GM12878 (cell line): Measurements from ENCODE around the gene GNAL. TPM values are rescaled to one million over a fixed set of nuclear protein-coding genes. Genes with fewer than 3 reads are reported as not detected.

Experiments used
- ATF2 ChIP-seq: IDR thresholded peaks from 2 replicates; pipeline ENCODE4 v1.6.1; 2012; ENCODE audit warnings: low read length, inconsistent platforms
- E2F4 ChIP-seq: IDR thresholded peaks from 2 replicates; pipeline ENCODE4 v1.6.1; 2012; ENCODE audit warnings: low read depth, low read length, improper control_type of control experiment
- GATAD2B ChIP-seq: fragments of 450-650 bp; conservative IDR thresholded peaks from 2 replicates; pipeline ENCODE4 v1.6.1; 2017; ENCODE audit warnings: low read depth, mild to moderate bottlenecking, moderate library complexity
- IRF4 ChIP-seq: IDR thresholded peaks from 2 replicates; pipeline ENCODE4 v1.6.1; 2011; ENCODE audit warnings: low read depth, low read length
- NFYB ChIP-seq: IDR thresholded peaks from 2 replicates; pipeline ENCODE4 v1.6.1; 2011; ENCODE audit warnings: low read depth, mild to moderate bottlenecking, low read length, improper control_type of control experiment, moderate library complexity; ENCODE audit not compliant: insufficient read depth
- POU2F2 ChIP-seq: IDR thresholded peaks from 3 replicates; pipeline ENCODE4 v1.6.1; 2011; ENCODE audit warnings: low read depth, mild to moderate bottlenecking, low read length, borderline replicate concordance
- ZBTB40 ChIP-seq: fragments of 450-650 bp; IDR thresholded peaks from 2 replicates; pipeline ENCODE4 v1.6.1; 2016; ENCODE audit warnings: mild to moderate bottlenecking, moderate library complexity, borderline replicate concordance
- ZNF592 ChIP-seq: fragments of 450-650 bp; IDR thresholded peaks from 2 replicates; pipeline ENCODE4 v1.6.1; 2017; ENCODE audit warnings: mild to moderate bottlenecking, moderate library complexity
- polyA plus RNA-seq, 11 experiments: library from polyadenylated mRNA; depleted of rRNA in 4 of 11; unstranded in 6 of 11; stranded (reverse) in 5 of 11; fragments of >200 nt; fragmentation: Nextera tagmentation in 4 of 11; fragmentation: Illumina TruSeq in 1 of 11; extraction: Ambion mirVana in 4 of 11; extraction: Trizol in 1 of 11; gene quantifications; 1 replicate in 1 of 11; 2 replicates in 10 of 11; pipeline versions ENCODE4 v1.2.1 to v1.2.3, GENCODE V29; 2011 to 2016; ENCODE audit warnings: inconsistent platforms in 2 of 11, missing spikeins in 2 of 11, low read depth in 1 of 11
- total RNA-seq, 4 experiments: library from RNA; depleted of rRNA in 3 of 4; stranded (reverse); fragments of >200 nt in 3 of 4; fragmentation: Illumina TruSeq in 1 of 4; extraction: Trizol in 1 of 4; gene quantifications; 2 replicates each; pipeline versions ENCODE4 v1.2.1 to v1.2.3, GENCODE V29; 2013 to 2021

The GNAL gene
- total and polyA plus RNA-seq, 10 of the 15 experiments (the other 5 are each of a cell fraction or from before 2014, with no cell fraction given), result 0.02 to 0.39 (median 0.05) TPM; not detected in 5

- TF ChIP-seq ZNF592, result no peak
- TF ChIP-seq GATAD2B, result no peak
- peak; percentile 73; the same call in 1 of the 2 replicates for TF ChIP-seq ZBTB40
- no peak for TF ChIP-seq E2F4
- 0 out of 2 replicates have a peak, but pooled peaks have one; percentile 38 for TF ChIP-seq ATF2
- no peak for TF ChIP-seq POU2F2
- 0 out of 2 replicates have a peak, but pooled peaks have one; percentile 30 for TF ChIP-seq IRF4
- TF ChIP-seq NFYB, result no peak
Observed at GRCh38 chr18:11883153-11883552, 194.1 kb downstream of the GNAL start (continued).
